ENCODE data around the gene DUS3L.
A peak's percentile ranks its signal among the peaks of the same experiment; 100 is the strongest.

DUS3L gene

GRCh38 chr19:5809053-5809452, 18.1 kb upstream of the DUS3L start:
- no peak for DNase-seq (ENCODE audit: low read depth)
- H3K4me3 ChIP-seq (ENCODE audit: low read depth, low read length) = no peak overlapping the region
- TF ChIP-seq CTCF (IDR thresholded peaks at IDR 0.05; ENCODE audit: low read depth, low read length, missing control alignments) = no peak

DNA sequence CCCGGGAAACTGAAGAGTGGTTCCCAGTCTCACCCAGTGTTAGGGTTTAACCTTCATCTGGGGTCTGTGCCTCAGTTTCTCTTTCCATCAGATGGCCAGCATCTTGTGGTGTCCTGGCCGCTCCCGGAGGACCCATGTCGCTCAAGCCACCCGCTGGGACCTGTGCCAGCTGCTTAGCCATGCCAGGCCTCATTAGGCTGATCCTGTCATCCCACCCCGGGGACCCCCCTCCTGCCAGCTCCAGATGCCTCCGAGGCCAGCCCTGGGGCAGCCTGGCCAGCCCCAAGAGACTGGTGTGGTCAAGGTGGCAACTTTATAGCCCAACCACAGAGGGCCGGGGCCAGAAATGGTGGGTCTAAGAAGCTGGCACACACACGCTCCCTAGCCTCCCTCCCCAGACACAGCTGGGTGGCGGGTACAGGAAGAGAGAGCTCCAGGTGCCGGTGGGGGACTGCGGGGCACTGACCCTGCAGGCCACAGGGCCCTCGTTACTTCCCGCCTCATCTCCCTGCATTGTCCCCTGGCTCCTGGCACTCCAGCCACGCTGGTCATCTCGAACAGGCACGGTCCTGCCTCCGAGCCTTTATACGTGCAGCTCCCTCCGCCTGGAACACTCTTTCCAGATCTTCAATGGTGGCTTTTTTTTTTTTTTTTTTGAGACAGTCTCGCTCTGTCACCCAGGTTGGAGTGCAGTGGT, 17.3 kb upstream of the DUS3L start:
- no peak overlapping the region for H3K4me3 ChIP-seq (ENCODE audit: low read depth, low read length)
- no peak for DNase-seq (ENCODE audit: low read depth)
- TF ChIP-seq CTCF (IDR thresholded peaks at IDR 0.05; ENCODE audit: low read depth, low read length, missing control alignments) = no peak

DNA sequence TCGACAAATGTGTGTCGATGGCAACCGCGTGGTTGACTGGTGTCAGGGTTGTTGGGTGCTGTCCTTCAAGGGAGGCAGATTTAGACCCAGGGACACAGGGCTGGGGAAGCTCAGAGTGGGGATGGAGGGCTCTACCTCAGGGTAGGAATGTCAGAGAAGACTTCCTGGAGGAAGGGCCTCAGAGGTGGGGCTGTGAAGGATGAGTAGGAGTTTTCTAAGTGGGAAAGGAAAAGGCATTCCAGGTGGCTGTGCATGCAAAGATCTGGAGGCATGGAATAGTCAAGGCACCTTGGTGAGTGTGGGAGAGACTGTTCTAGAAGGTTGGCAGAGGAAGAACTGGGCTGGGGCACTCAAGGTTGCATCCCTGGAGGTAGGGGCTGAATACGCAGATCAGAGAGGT, 15.9 kb upstream of the DUS3L start:
- TF ChIP-seq CTCF (IDR thresholded peaks at IDR 0.05; ENCODE audit: low read depth, low read length, missing control alignments) = no peak
- no peak overlapping the region for H3K4me3 ChIP-seq (ENCODE audit: low read depth, low read length)

GRCh38 chr19:5806133-5806489, 15.1 kb upstream of the DUS3L start:
- H3K4me3 ChIP-seq (ENCODE audit: low read depth, low read length) = no peak overlapping the region
- no peak for DNase-seq (ENCODE audit: low read depth)
- no peak for TF ChIP-seq CTCF (IDR thresholded peaks at IDR 0.05; ENCODE audit: low read depth, low read length, missing control alignments)

More for the DNA sequence above, 15.9 kb upstream of the DUS3L start:
- no peak for DNase-seq (ENCODE audit: low read depth)

GRCh38 chr19:5805462-5806132, 14.6 kb upstream of the DUS3L start:
- H3K4me3 ChIP-seq (ENCODE audit: low read depth, low read length) = no peak overlapping the region
- peak; percentile 45 for TF ChIP-seq CTCF (IDR thresholded peaks at IDR 0.05; ENCODE audit: low read depth, low read length, missing control alignments)
- no peak for DNase-seq (ENCODE audit: low read depth)

- no peak for DNase-seq (ENCODE audit: low read depth)
- no peak for TF ChIP-seq CTCF (IDR thresholded peaks at IDR 0.05; ENCODE audit: low read depth, low read length, missing control alignments)
- no peak within 1 kb of the TSS for H3K4me3 ChIP-seq (ENCODE audit: low read depth, low read length)
Measured at GRCh38 chr19:5804516-5805461, 13.8 kb upstream of the DUS3L start, which contains the start of gene NRTN. NRTN (plus strand) TSS chr19:5805067; CDS start chr19:5824166, 19,099 bp downstream.
